Measurements from ENCODE around the gene PLEKHA5.
"Not testable (repeated sequence)": the region's sequence is repeated elsewhere in the genome, so short reads cannot be mapped to it uniquely, and the experiment has no call there.

The PLEKHA5 gene

DNA sequence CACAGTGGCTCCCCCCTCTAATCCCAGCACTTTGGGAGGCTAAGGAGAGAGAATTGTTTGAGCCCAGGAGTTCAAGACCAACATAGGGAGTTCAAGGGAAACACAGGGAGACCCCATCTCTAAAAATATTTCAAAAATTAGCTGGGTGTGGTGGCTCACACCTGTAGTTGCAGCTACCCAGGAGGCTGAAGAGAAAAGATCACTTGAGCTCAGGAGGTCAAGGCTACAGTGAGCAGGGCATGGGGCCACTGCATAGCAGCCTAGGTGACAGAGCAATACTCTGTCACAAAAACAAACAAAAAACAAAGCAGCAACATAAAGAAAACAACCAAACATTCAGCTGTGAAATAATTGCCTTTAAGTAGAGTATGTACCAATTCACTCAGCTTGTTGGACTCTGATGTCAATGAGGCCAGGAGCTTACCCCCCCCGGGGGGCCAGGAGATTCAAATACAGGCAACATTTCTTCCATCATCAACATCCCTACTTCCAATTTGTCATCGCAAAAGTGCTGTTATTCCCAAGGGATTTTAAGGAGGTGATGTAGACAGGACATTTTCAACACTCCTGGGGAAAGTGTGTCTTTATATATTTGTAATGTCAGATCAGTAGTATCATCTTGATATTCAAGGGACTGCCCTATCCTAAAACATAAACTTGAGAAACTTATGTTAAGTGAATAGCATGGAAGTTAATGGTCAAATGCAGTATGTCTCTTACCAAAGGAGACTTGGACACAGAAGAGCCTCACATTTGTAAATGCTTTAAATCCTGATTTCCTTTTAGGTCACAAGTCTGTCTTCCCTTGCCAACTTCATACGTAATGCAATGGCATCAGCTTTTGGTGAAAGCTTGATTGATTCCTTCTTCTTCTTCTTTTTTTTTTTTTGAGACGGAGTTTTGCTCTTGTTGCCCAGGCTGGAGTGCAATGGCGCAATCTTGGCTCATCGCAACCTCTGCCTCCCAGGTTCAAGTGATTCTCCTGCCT lies 269.1 kb downstream of the PLEKHA5 start:
- DNase-seq (ENCODE audit: extremely low read depth in 1 of 2, low read depth in 1 of 2): no peak

DNA sequence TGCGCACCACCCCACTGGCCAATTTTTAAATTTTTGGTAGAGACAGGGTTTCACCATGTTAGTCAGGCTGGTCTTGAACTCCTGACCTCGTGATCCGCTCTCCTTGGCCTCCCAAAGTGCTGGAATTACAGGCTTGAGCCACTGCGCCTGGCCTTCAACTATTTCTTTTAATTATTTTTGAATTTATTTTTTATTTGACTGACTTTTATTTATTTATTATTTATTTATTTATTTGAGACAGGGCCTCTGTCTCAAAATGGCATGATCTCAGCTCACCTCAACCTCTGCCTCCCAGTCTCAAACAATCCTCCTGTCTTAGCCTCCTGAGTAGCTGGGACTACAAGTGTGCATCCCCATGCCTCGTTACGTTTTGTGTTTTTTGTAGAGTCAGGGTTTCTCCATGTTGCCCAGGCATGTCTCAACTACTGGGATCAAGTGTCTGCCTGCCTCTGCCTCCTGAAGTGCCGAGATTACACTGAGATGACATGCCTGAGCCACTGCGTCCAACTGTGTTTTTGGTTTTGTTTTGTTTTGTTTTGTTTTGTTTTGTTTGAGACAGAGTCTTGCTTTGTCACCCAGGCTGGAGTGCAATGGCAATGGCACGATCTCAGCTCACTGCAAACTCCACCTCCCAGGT lies 271.2 kb downstream of the PLEKHA5 start:
- DNase-seq (ENCODE audit: extremely low read depth in 1 of 2, low read depth in 1 of 2): not testable (repeated sequence)

DNA sequence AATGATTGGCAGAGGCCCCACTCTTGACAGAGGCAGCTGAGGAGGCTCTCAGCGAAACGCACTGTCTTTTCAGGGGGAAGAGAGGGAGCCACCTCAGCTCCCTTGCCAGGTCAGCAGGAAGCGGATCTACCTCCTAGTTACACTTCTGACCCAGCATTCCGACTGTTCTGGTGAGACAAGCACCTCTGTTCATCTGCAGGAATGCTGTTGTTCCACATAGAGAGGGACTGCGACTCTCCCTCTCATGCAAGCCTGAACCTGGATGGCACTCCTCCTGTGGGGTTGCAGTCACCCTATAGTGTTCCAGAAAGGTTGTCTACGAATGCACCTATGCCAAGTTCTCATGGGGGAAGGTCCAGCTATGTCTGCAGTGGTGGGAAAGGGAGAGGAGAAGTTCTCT lies 272.7 kb downstream of the PLEKHA5 start:
- DNase-seq (ENCODE audit: extremely low read depth in 1 of 2, low read depth in 1 of 2): no peak

DNA sequence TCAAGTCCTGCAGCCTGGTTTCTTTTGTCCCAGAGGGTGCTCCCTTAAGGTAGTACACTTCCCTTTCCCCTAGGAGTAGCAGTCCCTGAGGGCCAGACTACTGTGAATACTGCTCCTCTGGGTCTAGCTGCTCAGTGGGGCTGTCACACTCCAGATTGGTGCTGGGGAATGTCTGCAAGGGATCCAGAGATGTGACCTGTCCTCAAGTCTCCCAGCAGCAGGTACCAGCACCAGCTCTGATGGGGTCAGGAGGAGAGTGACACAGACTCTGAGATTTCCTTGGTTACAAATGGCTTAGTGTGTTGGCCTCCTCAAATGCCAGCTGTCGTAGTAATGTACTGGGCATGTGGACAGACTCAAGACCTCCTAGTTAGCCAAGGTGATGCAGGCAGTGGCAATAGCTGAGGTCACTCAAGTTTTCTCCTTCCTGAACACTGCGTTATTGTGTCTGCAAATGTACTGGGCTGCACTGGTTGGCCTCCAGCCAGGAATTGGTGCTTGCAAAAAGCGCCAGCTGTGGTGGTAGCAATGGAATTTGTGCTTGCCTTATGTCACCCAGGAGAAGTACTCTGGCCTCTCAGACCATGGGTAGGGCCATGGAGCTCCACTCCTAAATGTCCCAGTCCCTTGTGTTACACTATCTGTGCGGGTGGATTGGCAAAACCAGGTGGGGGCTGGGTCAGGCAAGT lies 273.4 kb downstream of the PLEKHA5 start:
- no peak for DNase-seq (ENCODE audit: extremely low read depth in 1 of 2, low read depth in 1 of 2)

DNA sequence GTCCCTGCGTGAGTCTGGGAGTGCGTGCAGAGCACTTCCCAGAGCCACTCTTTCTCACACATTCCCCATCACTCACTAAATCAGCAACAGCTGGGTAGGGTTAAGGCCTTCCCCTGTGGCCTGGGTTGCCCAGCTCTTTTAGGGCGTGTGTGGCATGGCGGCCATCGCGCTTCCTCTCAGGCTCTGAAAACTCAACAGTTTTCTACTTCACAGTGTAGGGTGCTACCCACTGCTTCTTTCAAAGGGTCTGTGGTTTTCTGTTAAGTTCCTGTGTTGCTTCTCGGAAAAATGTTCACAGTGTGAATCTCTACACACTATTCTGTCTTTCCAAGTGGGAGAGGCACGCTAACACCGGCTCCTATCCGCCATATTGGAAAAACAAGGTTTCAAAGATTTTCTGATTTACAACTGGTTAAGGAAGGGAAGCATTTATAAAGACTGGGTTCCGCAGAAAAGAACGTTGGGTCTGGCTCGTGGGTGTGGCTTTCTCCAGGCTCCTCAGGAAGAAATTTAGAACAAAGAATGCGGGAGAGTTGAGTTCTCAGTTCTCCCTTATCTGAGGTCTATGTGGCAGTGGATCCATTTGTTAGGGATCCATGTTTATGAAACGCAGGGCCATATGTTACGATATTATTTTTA lies 274.8 kb downstream of the PLEKHA5 start:
- DNase-seq (ENCODE audit: extremely low read depth in 1 of 2, low read depth in 1 of 2): no peak

DNA sequence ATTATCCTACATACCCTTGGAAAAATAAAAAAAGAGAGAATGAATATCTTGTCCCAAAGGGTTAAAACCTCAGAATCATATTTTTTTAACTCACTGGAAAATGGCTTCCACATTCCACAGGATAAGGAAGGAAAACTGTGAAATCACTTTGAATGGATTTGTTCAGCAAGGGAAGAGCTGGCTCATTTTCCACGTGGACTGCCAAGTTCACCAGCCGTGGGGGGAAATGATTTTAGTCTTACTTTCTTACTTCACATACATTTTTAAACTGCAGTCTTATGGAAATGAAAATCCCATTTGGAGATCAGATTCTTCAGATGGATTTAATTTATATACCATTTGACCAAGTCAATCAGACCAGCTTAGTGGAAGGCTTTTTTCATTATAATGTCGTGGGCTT lies 279.8 kb downstream of the PLEKHA5 start:
- no peak for DNase-seq (ENCODE audit: extremely low read depth in 1 of 2, low read depth in 1 of 2)

DNA sequence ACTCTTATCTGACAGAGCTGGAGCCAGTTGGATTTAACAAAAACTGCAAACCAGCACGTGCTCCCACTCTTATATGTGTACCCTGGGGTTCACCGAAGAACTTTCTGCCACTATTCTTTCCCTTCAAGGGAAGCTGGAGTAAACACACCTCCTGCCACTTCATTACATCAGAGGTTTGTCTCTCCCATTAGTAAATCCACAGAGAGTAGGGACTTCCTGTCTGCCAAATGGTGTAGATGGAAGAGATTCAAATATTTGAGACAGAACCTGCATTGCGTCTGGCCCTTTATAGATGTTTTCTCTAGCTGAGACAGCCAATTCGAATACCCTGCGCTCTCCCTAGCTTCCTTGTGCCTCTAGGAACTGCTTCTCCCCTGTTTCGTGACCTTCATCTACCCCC lies 280.7 kb downstream of the PLEKHA5 start:
- DNase-seq (ENCODE audit: extremely low read depth in 1 of 2, low read depth in 1 of 2): no peak

DNA sequence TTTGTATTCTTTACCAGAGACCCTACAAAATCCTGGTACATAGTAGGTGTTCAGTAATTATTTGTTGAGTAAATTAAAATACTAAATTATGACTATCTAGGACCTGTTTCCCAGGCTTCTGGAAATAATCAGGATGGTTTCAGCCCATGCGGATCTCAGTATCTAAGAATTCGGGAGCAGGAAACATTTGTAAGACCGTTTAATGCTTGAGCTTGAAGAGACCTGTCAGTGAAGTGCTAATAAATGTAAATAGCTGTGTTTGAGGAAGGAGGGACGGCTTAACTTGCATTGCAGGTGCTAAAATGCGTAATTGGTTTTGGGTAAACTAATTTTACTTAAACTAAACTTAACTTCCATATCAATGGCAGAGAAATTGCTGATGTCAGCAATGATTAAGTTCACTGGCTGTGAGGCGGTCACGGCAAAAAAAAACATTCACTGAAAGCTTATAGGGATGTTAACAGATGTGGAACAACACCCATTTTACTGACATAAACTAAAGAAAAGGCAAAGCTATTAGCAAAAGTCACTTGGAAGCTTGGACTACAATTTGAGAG lies 281.2 kb downstream of the PLEKHA5 start:
- DNase-seq (ENCODE audit: extremely low read depth in 1 of 2, low read depth in 1 of 2): no peak

DNA sequence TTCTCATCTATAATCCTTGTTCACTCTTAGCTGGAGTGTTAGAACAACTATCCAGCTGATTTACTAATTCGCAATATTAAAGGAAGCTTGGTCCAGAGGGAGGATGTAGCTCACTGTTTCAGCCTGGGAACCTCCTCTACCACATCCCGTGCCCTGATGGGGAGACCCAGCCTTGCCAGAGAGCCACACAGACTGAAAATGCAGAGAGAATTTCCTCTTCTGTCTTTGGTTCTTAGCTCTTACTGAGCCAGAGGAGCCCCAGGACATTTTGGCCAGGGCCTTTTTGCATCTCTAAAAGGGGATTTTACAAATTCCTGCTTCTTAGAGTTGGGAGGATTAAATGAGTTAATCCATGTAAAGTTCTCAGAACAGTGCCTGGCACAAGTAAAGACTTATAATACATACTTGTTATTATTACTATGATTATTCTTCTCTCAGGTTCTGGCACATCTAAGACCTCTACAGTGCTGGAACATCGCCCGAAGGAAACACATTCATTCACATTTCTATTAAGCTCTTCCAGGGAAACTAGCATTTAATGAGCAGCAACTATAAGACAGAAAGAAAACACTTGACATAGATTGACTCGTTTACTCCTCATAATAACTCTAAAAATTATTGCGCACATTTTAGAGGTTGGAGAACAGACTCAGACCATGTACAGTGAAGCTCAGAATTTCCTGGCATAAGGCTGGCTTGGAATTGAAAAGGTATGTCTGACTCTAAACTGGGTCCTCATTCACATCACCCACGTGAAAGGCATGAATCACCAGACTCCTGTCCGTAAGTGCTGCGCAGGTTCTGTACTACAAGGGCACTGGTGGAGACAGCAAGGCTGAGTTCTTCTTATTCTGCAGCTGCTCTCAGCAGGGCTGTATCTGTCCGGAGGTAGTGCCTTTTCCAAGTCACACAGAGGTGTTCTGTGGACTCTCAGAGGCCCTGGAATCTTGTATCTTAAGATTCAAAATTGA lies 282.0 kb downstream of the PLEKHA5 start:
- no peak for DNase-seq (ENCODE audit: extremely low read depth in 1 of 2, low read depth in 1 of 2)

DNA sequence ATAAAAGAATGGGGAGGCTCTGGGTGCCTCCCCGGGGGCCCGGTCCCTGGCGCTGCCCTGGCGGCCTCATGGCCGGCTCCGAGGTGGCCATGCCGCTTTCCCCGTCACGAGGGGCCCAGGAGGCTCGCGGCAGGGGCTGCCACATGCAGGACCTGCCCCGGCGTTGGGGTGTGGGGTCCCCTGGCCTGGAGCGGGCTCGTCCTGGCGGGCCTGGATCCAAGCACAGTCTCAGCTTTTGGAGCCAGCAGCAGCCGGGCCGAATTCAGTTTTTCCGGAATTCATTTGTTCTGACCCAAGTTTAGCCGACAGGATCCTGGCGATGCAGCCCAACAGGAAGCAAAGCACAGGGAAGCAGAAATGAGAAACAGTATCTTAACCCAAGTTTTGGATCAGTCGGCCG lies 283.3 kb downstream of the PLEKHA5 start:
- DNase-seq (ENCODE audit: extremely low read depth in 1 of 2, low read depth in 1 of 2): no peak

DNA sequence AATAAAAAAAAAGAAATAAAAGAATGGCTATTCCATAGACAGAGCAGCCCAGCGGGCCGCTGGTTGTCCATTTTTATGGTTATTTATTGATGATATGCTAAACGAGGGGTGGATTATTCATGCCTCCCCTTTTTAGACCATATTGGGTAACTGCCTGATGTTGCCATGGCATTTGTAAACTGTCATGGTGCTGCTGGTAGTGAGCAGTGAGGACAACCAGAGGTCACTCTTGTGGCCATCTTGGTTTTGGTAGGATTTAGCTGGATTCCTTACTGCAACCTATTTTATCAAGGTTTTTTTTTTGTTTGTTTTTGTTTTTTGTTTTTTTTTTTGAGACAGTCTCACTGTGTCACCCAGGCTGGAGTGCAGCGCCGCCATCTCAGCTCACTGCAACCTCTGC lies 284.0 kb downstream of the PLEKHA5 start:
- DNase-seq (ENCODE audit: extremely low read depth in 1 of 2, low read depth in 1 of 2): not testable (repeated sequence)

DNA sequence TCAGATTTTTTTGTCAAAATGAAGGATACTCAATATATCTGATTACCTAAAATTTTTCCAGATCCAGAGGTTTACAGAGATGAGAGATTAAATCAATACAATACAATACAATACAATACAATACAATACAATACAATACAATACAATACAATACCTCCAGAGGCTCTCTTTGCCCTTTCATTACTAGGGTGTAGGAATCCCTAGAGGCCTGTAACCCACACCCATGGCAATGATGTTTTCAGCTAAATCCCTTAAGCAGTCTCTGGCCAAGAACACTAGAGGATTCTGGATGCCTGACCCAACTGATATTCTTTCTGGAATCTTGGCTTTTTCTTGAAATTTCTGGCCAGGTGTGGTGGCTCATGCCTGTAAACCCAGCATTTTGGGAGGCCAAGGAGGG lies 286.0 kb downstream of the PLEKHA5 start:
- DNase-seq (ENCODE audit: extremely low read depth in 1 of 2, low read depth in 1 of 2): no peak

DNA sequence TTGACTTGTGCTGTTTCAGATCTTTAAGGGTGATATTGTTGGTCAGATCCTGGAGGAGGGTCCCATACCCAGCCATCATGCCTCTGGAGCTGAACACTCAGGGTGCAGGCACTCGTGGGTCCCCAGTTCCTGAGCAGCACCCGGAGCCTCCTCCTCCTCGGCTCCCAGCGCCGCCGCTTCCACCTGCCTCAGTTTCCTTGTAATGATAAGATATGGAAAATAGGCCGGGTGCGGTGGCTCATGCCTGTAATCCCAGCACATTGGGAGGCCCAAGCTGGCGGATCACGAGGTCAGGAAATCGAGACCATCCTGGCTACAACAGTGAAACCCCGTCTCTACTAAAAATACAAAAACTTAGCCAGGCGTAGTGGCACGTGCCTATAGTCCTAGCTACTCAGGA lies 289.6 kb downstream of the PLEKHA5 start:
- no peak for DNase-seq (ENCODE audit: extremely low read depth in 1 of 2, low read depth in 1 of 2)

DNA sequence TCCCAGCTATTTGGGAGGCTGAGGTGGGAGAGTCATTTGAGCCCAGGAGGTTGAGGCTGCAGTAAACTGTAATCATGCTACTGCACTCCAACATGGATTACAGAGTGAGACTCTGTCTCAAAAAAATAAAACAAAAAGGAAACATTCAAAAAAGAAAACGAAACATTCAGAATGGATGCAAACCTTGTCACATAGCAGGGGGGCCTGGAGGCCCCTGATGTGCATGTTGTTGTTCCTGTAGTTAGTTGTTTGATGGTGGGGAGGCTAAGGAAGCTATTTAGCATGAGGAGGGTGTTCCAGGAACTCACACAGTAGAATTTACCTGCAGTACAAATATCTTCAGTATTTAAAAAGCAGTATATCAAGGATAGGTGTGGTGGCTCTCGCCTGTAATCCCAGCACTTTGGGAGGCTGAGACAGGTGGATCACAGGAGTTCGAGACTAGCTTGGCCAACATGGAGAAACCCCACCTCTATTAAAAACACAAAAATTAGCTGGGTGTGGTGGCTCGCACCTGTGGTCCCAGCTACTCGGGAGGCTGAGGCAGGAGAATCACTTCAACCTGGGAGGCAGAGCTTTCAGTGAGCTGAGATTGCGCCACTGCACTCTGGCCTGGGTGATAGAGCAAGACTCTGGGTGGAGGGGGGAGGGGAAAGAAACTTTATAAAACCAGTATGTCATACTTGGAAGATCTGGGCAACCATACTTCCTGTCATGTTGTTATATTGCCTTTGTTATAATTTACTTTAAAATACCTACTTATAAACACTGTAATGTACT lies 292.2 kb downstream of the PLEKHA5 start:
- no peak for DNase-seq (ENCODE audit: extremely low read depth in 1 of 2, low read depth in 1 of 2)

DNA sequence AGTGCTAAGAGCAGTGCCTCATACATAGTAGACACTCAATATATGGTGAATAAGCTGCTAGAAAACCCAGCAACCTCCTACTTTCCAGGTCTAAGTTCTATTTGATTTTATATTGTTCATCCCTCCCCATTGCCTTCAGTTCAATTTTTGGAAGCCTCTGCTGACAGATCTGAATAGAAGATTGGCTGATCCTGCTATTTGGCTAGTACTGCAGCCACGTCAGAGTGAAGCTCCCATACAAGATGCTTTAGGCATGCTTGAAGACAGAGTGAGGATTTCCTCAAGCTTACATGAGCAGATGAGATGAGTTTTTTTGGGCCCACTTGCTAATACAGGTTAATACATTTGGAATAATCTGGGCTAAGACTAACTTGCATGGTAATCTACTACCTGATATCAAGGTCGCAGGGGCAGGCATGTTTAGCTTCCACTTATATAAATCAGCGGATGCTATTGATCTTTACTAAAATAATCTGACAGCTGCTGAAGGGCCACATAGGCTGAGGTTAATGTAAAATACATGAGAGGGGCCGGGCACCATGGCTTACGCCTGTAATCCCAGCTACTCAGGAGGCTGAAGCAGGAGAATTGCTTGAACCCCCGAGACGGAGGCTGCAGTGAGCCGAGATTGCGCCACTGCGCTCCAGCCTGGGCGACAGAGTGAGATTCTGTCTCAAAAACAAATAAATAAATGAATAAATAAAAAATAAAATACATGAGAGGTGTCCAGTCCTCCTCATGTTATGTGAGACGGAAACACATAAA lies 293.8 kb downstream of the PLEKHA5 start:
- DNase-seq (ENCODE audit: extremely low read depth in 1 of 2, low read depth in 1 of 2): no peak
